ENCODE data around the gene TRAPPC12. TPM values are rescaled to one million over a fixed set of nuclear protein-coding genes. Genes with fewer than 3 reads are reported as not detected.

Gene TRAPPC12
- total RNA-seq, 1 donor from 2014 or later, result 91.7 TPM

- intact Hi-C loops (cut with micrococcal nuclease), result no loop called here
- Mint-ChIP-seq H3K27ac (no peak overlapping the region), H3K4me1 (peaks cover 31% of the 10 kb centered on the region), H3K4me3 (no peak overlapping the region), H3K27me3 (no peaks in the 10 kb centered on the region), H3K9me3 (peaks cover 16% of the 10 kb centered on the region), H3K36me3 (ENCODE audit: low read depth) (peaks cover 45% of the 10 kb centered on the region)
- no peak for DNase-seq
These were observed 137.3 kb downstream of the TRAPPC12 start for GRCh38 chr2:3516831-3517230.

GRCh38 chr2:3517948-3518495, 138.5 kb downstream of the TRAPPC12 start:
- Mint-ChIP-seq H3K36me3 (ENCODE audit: low read depth) (peaks cover 36% of the 10 kb centered on the region), H3K4me1 (peaks cover 31% of the 10 kb centered on the region), H3K4me3 (peak overlapping the region; percentile 86), H3K9me3 (peaks cover 16% of the 10 kb centered on the region), H3K27me3 (no peaks in the 10 kb centered on the region), H3K27ac (peak overlapping the region; percentile 82)
- intact Hi-C loops (cut with micrococcal nuclease), result loop anchor here (1.0 to 2.0 kb wide), 2 partner anchors 57 to 295 kb away; partner anchors contain the start of gene RPS7
- DNase-seq, result no peak

GRCh38 chr2:3518496-3519254, 139.2 kb downstream of the TRAPPC12 start:
- H3K9me3 Mint-ChIP-seq, result peaks cover 15% of the 10 kb centered on the region
- intact Hi-C loops (cut with micrococcal nuclease), result loop anchor here (1.0 to 2.0 kb wide), 6 partner anchors 18 to 296 kb away; partner anchors contain the start of genes EIPR1, RNASEH1 and RPS7
- peaks cover 33% of the 10 kb centered on the region for H3K4me1 Mint-ChIP-seq
- H3K27ac Mint-ChIP-seq, result peak overlapping the region; percentile 82
- H3K36me3 Mint-ChIP-seq (ENCODE audit: low read depth), result peaks cover 29% of the 10 kb centered on the region
- H3K27me3 Mint-ChIP-seq, result no peaks in the 10 kb centered on the region
- peak overlapping the region; percentile 86 for H3K4me3 Mint-ChIP-seq
- peak; percentile 99 for DNase-seq

- H3K27ac Mint-ChIP-seq, result peak within 1 kb of the TSS; percentile 82
- H3K36me3 Mint-ChIP-seq (ENCODE audit: low read depth), result peaks cover 21% of the 10 kb centered on the region
- H3K9me3 Mint-ChIP-seq, result peaks cover 6% of the 10 kb centered on the region
- peak within 1 kb of the TSS; percentile 86 for H3K4me3 Mint-ChIP-seq
- peak; percentile 95 for DNase-seq
- peaks cover 27% of the 10 kb centered on the region for H3K4me1 Mint-ChIP-seq
- no peaks in the 10 kb centered on the region for H3K27me3 Mint-ChIP-seq
- intact Hi-C loops (cut with micrococcal nuclease), result loop anchor here (1.0 to 2.0 kb wide), 5 partner anchors 17 to 297 kb away; partner anchors contain the start of genes EIPR1 and RNASEH1
These were observed 140.0 kb downstream of the TRAPPC12 start, which contains the start of gene ADI1 for GRCh38 chr2:3519255-3520205. Gene ADI1, minus strand, starts transcription at chr2:3519531. Its CDS starts 44 bp downstream, at chr2:3519487.

- Mint-ChIP-seq H3K36me3 (ENCODE audit: low read depth) (peaks cover 14% of the 10 kb centered on the region), H3K9me3 (peaks cover 3% of the 10 kb centered on the region), H3K27ac (peak overlapping the region; percentile 82), H3K4me3 (peak overlapping the region; percentile 86), H3K27me3 (no peaks in the 10 kb centered on the region), H3K4me1 (peaks cover 27% of the 10 kb centered on the region)
- DNase-seq, result no peak
- intact Hi-C loops (cut with micrococcal nuclease), result no loop called here
These were observed 141.1 kb downstream of the TRAPPC12 start for GRCh38 chr2:3520591-3520990.

- no peaks in the 10 kb centered on the region for H3K27me3 Mint-ChIP-seq
These were observed 143.5 kb downstream of the TRAPPC12 start for GRCh38 chr2:3522961-3523421.

GRCh38 chr2:3523551-3524041, 144.1 kb downstream of the TRAPPC12 start:
- peaks cover 23% of the 10 kb centered on the region for H3K4me1 Mint-ChIP-seq
- no peak overlapping the region for H3K4me3 Mint-ChIP-seq

More at GRCh38 chr2:3522961-3523421, 143.5 kb downstream of the TRAPPC12 start:
- intact Hi-C loops (cut with micrococcal nuclease), result no loop called here
- no peak for DNase-seq
- peaks cover 25% of the 10 kb centered on the region for H3K4me1 Mint-ChIP-seq
- no peaks in the 10 kb centered on the region for H3K9me3 Mint-ChIP-seq
- H3K27ac Mint-ChIP-seq, result no peak overlapping the region
- no peak overlapping the region for H3K4me3 Mint-ChIP-seq
- H3K36me3 Mint-ChIP-seq (ENCODE audit: low read depth), result peaks cover 3% of the 10 kb centered on the region

GRCh38 chr2:3526871-3527270, 147.4 kb downstream of the TRAPPC12 start:
- Mint-ChIP-seq H3K27me3 (no peaks in the 10 kb centered on the region), H3K9me3 (no peaks in the 10 kb centered on the region), H3K36me3 (ENCODE audit: low read depth) (no peaks in the 10 kb centered on the region), H3K27ac (no peak overlapping the region), H3K4me3 (no peak overlapping the region), H3K4me1 (peaks cover 1% of the 10 kb centered on the region)
- intact Hi-C loops (cut with micrococcal nuclease), result no loop called here
- no peak for DNase-seq

More at GRCh38 chr2:3523551-3524041, 144.1 kb downstream of the TRAPPC12 start:
- no peak overlapping the region for H3K27ac Mint-ChIP-seq
- H3K36me3 Mint-ChIP-seq (ENCODE audit: low read depth), result peaks cover 3% of the 10 kb centered on the region
- H3K9me3 Mint-ChIP-seq, result no peaks in the 10 kb centered on the region
- H3K27me3 Mint-ChIP-seq, result no peaks in the 10 kb centered on the region
- intact Hi-C loops (cut with micrococcal nuclease), result no loop called here
- DNase-seq, result no peak

- DNase-seq, result no peak
- no peaks in the 10 kb centered on the region for H3K27me3 Mint-ChIP-seq
- H3K36me3 Mint-ChIP-seq (ENCODE audit: low read depth), result no peaks in the 10 kb centered on the region
- intact Hi-C loops (cut with micrococcal nuclease), result no loop called here
- no peak overlapping the region for H3K4me3 Mint-ChIP-seq
- no peak overlapping the region for H3K27ac Mint-ChIP-seq
- peaks cover 1% of the 10 kb centered on the region for H3K4me1 Mint-ChIP-seq
- H3K9me3 Mint-ChIP-seq, result no peaks in the 10 kb centered on the region
These were observed 148.6 kb downstream of the TRAPPC12 start for GRCh38 chr2:3527886-3528785.

Other genes starting within 250 kb of the TRAPPC12 start
- gene EIPR1, start 1.9 kb upstream of the TRAPPC12 start, total RNA-seq, result 47.6 and 52.1 TPM in 2 replicates
- 33.7 and 36.2 TPM in 2 replicates for gene ADI1, start 139.8 kb downstream of the TRAPPC12 start, total RNA-seq
- 27.8 and 29.8 TPM in 2 replicates for gene RNASEH1, start 178.6 kb downstream of the TRAPPC12 start, total RNA-seq
- gene RPS7, start 195.6 kb downstream of the TRAPPC12 start, total RNA-seq, result 1,768 and 1,784 TPM in 2 replicates
- 0.47 and 0.49 TPM in 2 replicates for gene COLEC11, start 215.4 kb downstream of the TRAPPC12 start, total RNA-seq

Data from activated CD4-positive, alpha-beta T cell treated with anti-CD3 and anti-CD28 coated beads, Interleukin-2, amount 10 ng/mL, durations not matched to agents 24 days and 14 days (primary cell).